OCI-LY7 (cell line): ENCODE measurements around the gene CCNL1.

ENCODE experiments used
- CTCF ChIP-seq: fragments of 200-600 bp; sonication (generic); conservative IDR thresholded peaks from 2 replicates; pipeline ENCODE4 v1.5.1; 2014; ENCODE audit warnings: mild to moderate bottlenecking, antibody characterized with exemption, low read length, moderate library complexity, mixed read lengths
- EZH2phosphoT487 ChIP-seq: fragments of 200-600 bp; sonication (generic); IDR thresholded peaks from 2 replicates; pipeline ENCODE4 v1.6.1; 2018; ENCODE audit warnings: low read depth, borderline replicate concordance, mild to moderate bottlenecking, mixed run types, antibody characterized with exemption, low read length, moderate library complexity, mixed read lengths

GRCh38 chr3:157112536-157112935, 47.4 kb downstream of the CCNL1 start:
- TF ChIP-seq CTCF (no peak), EZH2phosphoT487 (no peak)
